Cardiac septum (tissue), 1 donor: Measurements from ENCODE around the gene ITGB1BP2. TPM values are rescaled to one million over a fixed set of nuclear protein-coding genes. Genes with fewer than 3 reads are reported as not detected.
"Not testable (repeated sequence)": the region's sequence is repeated elsewhere in the genome, so short reads cannot be mapped to it uniquely, and the experiment has no call there.

Experiments
- DNase-seq: peaks from one replicate; pipeline ENCODE4 v3.0.0-alpha.2; 2020; ENCODE audit warnings: low spot score
- intact Hi-C: fragments of 100-400 bp; cut with DNase I; formaldehyde crosslinking; loops from one replicate; pipeline ENCODE4 v1.14.0; 2022
- total RNA-seq: library from RNA; stranded (reverse); fragmentation: NEBNext Ultra II Directional; extraction: Animal tissue kit (Norgen Biotek cat#: 25700); gene quantifications from one replicate; pipeline ENCODE4 v1.2.1, GENCODE V29; 2021
- donor health status: DM: no; HTN: no; CAD: no.

Gene ITGB1BP2
- total RNA-seq, 1 donor from 2014 or later = 85.5 TPM

- no peak for DNase-seq
- intact Hi-C loops = no loop called here
Observed at GRCh38 chrX:71298119-71298518, 3.4 kb upstream of the ITGB1BP2 start.

GRCh38 chrX:71300064-71300463 is 1.5 kb upstream of the ITGB1BP2 start:
- not testable (repeated sequence) for DNase-seq
- intact Hi-C loops = loop anchor here (10.0 kb wide), 1 partner anchor 45 kb away; the partner anchor contains the start of gene ZMYM3

GRCh38 chrX:71300495-71300894 is 1.1 kb upstream of the ITGB1BP2 start:
- not testable (repeated sequence) for DNase-seq
- intact Hi-C loops = loop anchor here (10.0 kb wide), 1 partner anchor 46 kb away; the partner anchor contains the start of gene ZMYM3

- DNase-seq = no peak
- intact Hi-C loops = loop anchor here (10.0 kb wide), 1 partner anchor 48 kb away; the partner anchor contains the start of gene ZMYM3
Observed at GRCh38 chrX:71302461-71303213, 1.1 kb downstream of the ITGB1BP2 start.

GRCh38 chrX:71304561-71304960 is 3.0 kb downstream of the ITGB1BP2 start:
- intact Hi-C loops = loop anchor here (10.0 kb wide), 1 partner anchor 50 kb away; the partner anchor contains the start of gene ZMYM3
- no peak for DNase-seq

- intact Hi-C loops = no loop called here
Observed at GRCh38 chrX:71315917-71316316, 14.4 kb downstream of the ITGB1BP2 start.

GRCh38 chrX:71316959-71317358 is 15.4 kb downstream of the ITGB1BP2 start:
- DNase-seq, intact Hi-C loops: not testable (repeated sequence)

More at GRCh38 chrX:71315917-71316316, 14.4 kb downstream of the ITGB1BP2 start:
- no peak for DNase-seq

- DNase-seq = no peak
- intact Hi-C loops = no loop called here
Observed at GRCh38 chrX:71320126-71320525, 18.6 kb downstream of the ITGB1BP2 start.

- intact Hi-C loops = no loop called here
- DNase-seq = no peak
Observed at GRCh38 chrX:71321731-71322130, 20.2 kb downstream of the ITGB1BP2 start.

GRCh38 chrX:71324452-71324851 is 22.9 kb downstream of the ITGB1BP2 start:
- DNase-seq, intact Hi-C loops: not testable (repeated sequence)

GRCh38 chrX:71326394-71326793 is 24.8 kb downstream of the ITGB1BP2 start:
- no peak for DNase-seq
- intact Hi-C loops = no loop called here

GRCh38 chrX:71349151-71349665 is 47.7 kb downstream of the ITGB1BP2 start:
- intact Hi-C loops, DNase-seq: not testable (repeated sequence)

- intact Hi-C loops, DNase-seq: not testable (repeated sequence)
Observed at GRCh38 chrX:71349867-71350266, 48.3 kb downstream of the ITGB1BP2 start.

- intact Hi-C loops, DNase-seq: not testable (repeated sequence)
Observed at GRCh38 chrX:71352439-71352838, 50.9 kb downstream of the ITGB1BP2 start.

Other genes with a start within 250 kb of the ITGB1BP2 start
- 52.7 TPM for gene SNX12, start 233.4 kb upstream of the ITGB1BP2 start, total RNA-seq
- gene FOXO4, start 205.9 kb upstream of the ITGB1BP2 start, total RNA-seq = 37.4 TPM
- not detected for gene CXorf65, start 195.0 kb upstream of the ITGB1BP2 start, total RNA-seq
- 2.3 TPM for gene IL2RG, start 190.2 kb upstream of the ITGB1BP2 start, total RNA-seq
- 19.1 TPM for gene MED12, start 183.2 kb upstream of the ITGB1BP2 start, total RNA-seq
- 0.67 TPM for gene NLGN3, start 156.9 kb upstream of the ITGB1BP2 start, total RNA-seq
- not detected for gene GJB1, start 78.5 kb upstream of the ITGB1BP2 start, total RNA-seq
- 12.7 TPM for gene ZMYM3, start 47.6 kb upstream of the ITGB1BP2 start, total RNA-seq
- gene NONO, start 18.1 kb upstream of the ITGB1BP2 start, total RNA-seq = 107 TPM
- 25.7 TPM for gene TAF1, start 64.6 kb downstream of the ITGB1BP2 start, total RNA-seq
- gene OGT, start 231.4 kb downstream of the ITGB1BP2 start, total RNA-seq = 88.0 TPM